Measurements from ENCODE around the gene ARPIN. TPM values are rescaled to one million over a fixed set of nuclear protein-coding genes. Genes with fewer than 3 reads are reported as not detected.

The ARPIN gene
- total RNA-seq, 2 experiments from 2014 or later = not detected

DNA sequence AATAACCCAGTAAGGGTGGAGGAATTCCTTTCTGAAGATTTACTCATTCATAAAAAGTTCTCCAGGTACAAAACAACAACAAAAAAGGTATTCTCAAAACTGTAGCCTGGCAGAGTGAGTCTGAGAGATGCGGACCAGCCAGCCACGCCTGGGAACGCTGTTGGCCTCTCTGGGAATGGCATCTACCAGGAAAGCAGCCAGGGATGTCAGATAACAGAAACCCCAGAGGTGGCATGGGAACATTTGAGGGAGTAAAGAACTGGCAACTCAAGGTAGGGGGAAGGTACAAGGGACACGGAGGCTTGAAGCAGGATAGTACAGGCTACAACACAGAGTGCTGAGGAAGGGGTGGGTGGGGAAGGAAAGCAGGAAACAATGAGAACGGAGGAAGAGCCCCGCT lies 11.9 kb downstream of the ARPIN start:
- no peak for TF ChIP-seq EZH2phosphoT487 (IDR thresholded peaks at IDR 0.05; ENCODE audit: borderline replicate concordance, low read depth, low read length)
- TF ChIP-seq, protein P1, sequence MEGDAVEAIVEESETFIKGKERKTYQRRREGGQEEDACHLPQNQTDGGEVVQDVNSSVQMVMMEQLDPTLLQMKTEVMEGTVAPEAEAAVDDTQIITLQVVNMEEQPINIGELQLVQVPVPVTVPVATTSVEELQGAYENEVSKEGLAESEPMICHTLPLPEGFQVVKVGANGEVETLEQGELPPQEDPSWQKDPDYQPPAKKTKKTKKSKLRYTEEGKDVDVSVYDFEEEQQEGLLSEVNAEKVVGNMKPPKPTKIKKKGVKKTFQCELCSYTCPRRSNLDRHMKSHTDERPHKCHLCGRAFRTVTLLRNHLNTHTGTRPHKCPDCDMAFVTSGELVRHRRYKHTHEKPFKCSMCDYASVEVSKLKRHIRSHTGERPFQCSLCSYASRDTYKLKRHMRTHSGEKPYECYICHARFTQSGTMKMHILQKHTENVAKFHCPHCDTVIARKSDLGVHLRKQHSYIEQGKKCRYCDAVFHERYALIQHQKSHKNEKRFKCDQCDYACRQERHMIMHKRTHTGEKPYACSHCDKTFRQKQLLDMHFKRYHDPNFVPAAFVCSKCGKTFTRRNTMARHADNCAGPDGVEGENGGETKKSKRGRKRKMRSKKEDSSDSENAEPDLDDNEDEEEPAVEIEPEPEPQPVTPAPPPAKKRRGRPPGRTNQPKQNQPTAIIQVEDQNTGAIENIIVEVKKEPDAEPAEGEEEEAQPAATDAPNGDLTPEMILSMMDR (conservative IDR thresholded peaks at IDR 0.05; ENCODE audit: low read length) = no peak
- H2AFZ ChIP-seq (ENCODE audit: low read length) = no peak overlapping the region
- no peak overlapping the region for H3K4me3 ChIP-seq (ENCODE audit: low read depth, low read length, poor library complexity, severe bottlenecking)
- no TSS peak for BruUV-seq (replicated peaks)
- peaks cover 6% of the 10 kb centered on the region for H3K4me1 ChIP-seq (ENCODE audit: insufficient read depth, low read length, poor library complexity, severe bottlenecking)
- no peak overlapping the region for H3K4me2 ChIP-seq (ENCODE audit: low read length)
- intact Hi-C loops (cut with micrococcal nuclease; ENCODE audit: unreplicated experiment) = no loop called here
- ChIA-PET CTCF (ENCODE audit: unreplicated experiment) (no interaction called here), POLR2A (interaction anchor here (0.6 kb wide), 1 partner anchor 30 kb away, joined by 4 read pairs; no protein-coding TSS in a partner anchor)
- no peak for DNase-seq (ENCODE audit: low spot score)
- H3K79me2 ChIP-seq (ENCODE audit: insufficient read depth, low read depth, low read length) = no peaks in the 10 kb centered on the region
- no peaks in the 10 kb centered on the region for H3K9me2 ChIP-seq (ENCODE audit: insufficient read depth, low read length)
- no peaks in the 10 kb centered on the region for H4K20me1 ChIP-seq (ENCODE audit: insufficient read depth, low read length)
- H3K27ac ChIP-seq (ENCODE audit: low read depth, low read length, poor library complexity, severe bottlenecking) = no peak overlapping the region
- no peaks in the 10 kb centered on the region for H3K36me3 ChIP-seq (ENCODE audit: insufficient read depth, low read length)
- no peaks in the 10 kb centered on the region for H3K9me3 ChIP-seq (ENCODE audit: low read length)

DNA sequence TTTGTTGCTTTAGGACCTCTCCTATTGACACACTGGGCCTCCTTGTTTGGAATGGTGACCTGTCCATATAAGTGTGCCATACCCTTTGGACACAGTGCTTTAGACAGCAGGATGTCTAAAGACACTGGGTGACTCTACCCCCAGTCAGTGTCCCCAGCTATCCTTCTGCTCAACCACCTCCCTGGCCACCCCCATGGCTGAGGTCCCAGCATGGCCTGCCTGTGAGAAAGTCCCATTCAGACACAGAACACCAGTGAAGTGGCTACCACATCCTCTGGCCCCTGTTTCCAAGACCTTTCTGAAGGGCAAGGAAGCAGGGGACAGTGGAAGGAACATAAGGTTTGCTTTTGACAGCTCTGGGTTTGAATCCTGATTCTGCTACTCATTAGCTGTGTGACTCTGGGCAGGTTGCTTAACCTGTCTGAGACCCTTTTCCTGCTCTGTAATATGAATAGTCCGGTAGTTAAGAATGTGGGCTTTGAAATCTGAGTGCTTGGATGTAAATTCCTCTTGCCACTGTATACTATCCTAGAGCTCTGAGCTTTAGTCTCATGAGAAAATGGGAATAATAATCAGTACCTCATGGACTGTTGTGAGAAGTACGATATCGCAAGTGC lies 12.7 kb downstream of the ARPIN start:
- H3K9me3 ChIP-seq (ENCODE audit: low read length) = no peaks in the 10 kb centered on the region
- H4K20me1 ChIP-seq (ENCODE audit: insufficient read depth, low read length) = no peaks in the 10 kb centered on the region
- no peaks in the 10 kb centered on the region for H3K9me2 ChIP-seq (ENCODE audit: insufficient read depth, low read length)
- no peaks in the 10 kb centered on the region for H3K36me3 ChIP-seq (ENCODE audit: insufficient read depth, low read length)
- CTCF ChIA-PET (ENCODE audit: unreplicated experiment) = no interaction called here
- H3K4me2 ChIP-seq (ENCODE audit: low read length) = no peak overlapping the region
- peaks cover 6% of the 10 kb centered on the region for H3K4me1 ChIP-seq (ENCODE audit: insufficient read depth, low read length, poor library complexity, severe bottlenecking)
- H3K4me3 ChIP-seq (ENCODE audit: low read depth, low read length, poor library complexity, severe bottlenecking) = no peak overlapping the region
- no peak overlapping the region for H3K27ac ChIP-seq (ENCODE audit: low read depth, low read length, poor library complexity, severe bottlenecking)
- no peak overlapping the region for H2AFZ ChIP-seq (ENCODE audit: low read length)
- intact Hi-C loops (cut with micrococcal nuclease; ENCODE audit: unreplicated experiment) = no loop called here
- POLR2A ChIA-PET = no interaction called here
- no peak for TF ChIP-seq EZH2phosphoT487 (IDR thresholded peaks at IDR 0.05; ENCODE audit: borderline replicate concordance, low read depth, low read length)
- TF ChIP-seq, protein P1 (conservative IDR thresholded peaks at IDR 0.05; ENCODE audit: low read length) = no peak
- no TSS peak for BruUV-seq (replicated peaks)
- DNase-seq (ENCODE audit: low spot score) = no peak
- H3K79me2 ChIP-seq (ENCODE audit: insufficient read depth, low read depth, low read length) = no peaks in the 10 kb centered on the region

DNA sequence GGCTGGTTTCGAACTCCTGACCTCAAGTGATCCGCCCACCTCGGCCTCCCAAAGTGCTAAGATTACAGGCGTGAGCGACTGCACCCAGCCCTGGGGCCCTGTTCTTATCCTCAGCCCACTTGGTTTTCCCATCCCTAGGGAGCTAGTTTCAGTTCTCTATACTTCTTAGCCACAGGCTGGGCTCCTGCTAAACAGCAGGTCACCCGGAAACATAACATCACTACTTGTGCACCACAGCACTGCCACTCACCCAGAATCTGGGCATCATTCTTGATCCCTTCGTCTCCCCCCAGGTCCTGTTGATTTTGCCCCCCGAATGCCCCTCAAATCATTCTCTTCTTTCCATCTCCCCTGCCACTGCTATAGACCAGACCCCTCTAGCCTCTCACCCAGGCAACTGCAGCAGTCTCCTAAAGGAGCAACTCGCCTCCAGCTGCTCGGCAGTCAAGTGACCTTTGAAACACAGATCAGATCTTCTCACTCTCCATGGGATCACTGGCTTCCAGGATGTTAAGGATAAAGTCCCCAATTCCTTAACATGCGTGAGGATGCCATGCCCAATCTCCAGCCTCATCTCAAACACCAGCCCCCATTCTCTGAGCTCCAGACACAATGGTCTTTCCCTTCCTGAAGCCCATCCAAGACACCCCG lies 13.3 kb downstream of the ARPIN start:
- Histone ChIP-seq H3K36me3 (ENCODE audit: insufficient read depth, low read length) (no peaks in the 10 kb centered on the region), H3K79me2 (ENCODE audit: insufficient read depth, low read depth, low read length) (no peaks in the 10 kb centered on the region), H3K4me1 (ENCODE audit: insufficient read depth, low read length, poor library complexity, severe bottlenecking) (peaks cover 6% of the 10 kb centered on the region), H3K4me3 (ENCODE audit: low read depth, low read length, poor library complexity, severe bottlenecking) (no peak overlapping the region), H3K9me2 (ENCODE audit: insufficient read depth, low read length) (no peaks in the 10 kb centered on the region), H3K27ac (ENCODE audit: low read depth, low read length, poor library complexity, severe bottlenecking) (no peak overlapping the region), H3K9me3 (ENCODE audit: low read length) (no peaks in the 10 kb centered on the region), H2AFZ (ENCODE audit: low read length) (no peak overlapping the region), H3K4me2 (ENCODE audit: low read length) (no peak overlapping the region), H4K20me1 (ENCODE audit: insufficient read depth, low read length) (no peaks in the 10 kb centered on the region)
- no peak for DNase-seq (ENCODE audit: low spot score)
- no TSS peak for BruUV-seq (replicated peaks)
- TF ChIP-seq EZH2phosphoT487 (IDR thresholded peaks at IDR 0.05; ENCODE audit: borderline replicate concordance, low read depth, low read length) = no peak
- TF ChIP-seq, protein P1 (conservative IDR thresholded peaks at IDR 0.05; ENCODE audit: low read length) = no peak
- ChIA-PET CTCF (ENCODE audit: unreplicated experiment) (no interaction called here), POLR2A (interaction anchor here (0.6 kb wide), 1 partner anchor 297 kb away, joined by 3 read pairs; no protein-coding TSS in a partner anchor)
- intact Hi-C loops (cut with micrococcal nuclease; ENCODE audit: unreplicated experiment) = no loop called here

All from OCI-LY7 (cell line).